Astrocyte (in vitro differentiated cells and primary cell): ENCODE measurements around the gene NCOA4.

Experiments used
- EZH2 ChIP-seq: IDR thresholded peaks from 2 replicates; pipeline ENCODE4 v1.6.1; 2012; ENCODE audit warnings: mild to moderate bottlenecking, low read length, inconsistent platforms; ENCODE audit not compliant: insufficient read depth
- TF ChIP-seq, protein P1 (sequence below): IDR thresholded peaks from 2 replicates; pipeline ENCODE4 v1.5.1; 2011; ENCODE audit warnings: low read depth, mild to moderate bottlenecking, inconsistent platforms, low read length, moderate library complexity; ENCODE audit not compliant: insufficient read depth

DNA sequence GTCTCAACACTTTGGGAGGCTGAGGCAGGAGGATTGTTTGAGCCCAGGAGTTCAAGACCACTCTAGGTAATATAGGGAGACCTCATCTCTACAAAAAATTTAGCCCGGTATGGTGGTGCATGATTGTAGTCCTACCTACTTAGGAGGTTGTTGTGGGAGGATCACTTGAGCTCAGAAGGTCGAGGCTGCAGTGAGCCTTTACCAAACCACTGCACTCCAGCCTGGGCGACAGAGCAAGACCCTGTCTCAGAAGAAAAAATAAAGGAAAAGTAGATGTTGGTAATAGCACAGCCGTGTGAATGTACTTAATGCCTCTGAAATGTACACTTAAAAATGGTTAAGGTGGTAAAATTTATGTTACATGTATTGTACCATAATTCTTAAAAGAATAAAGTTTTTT, 32.9 kb downstream of the NCOA4 start:
- TF ChIP-seq, protein P1, sequence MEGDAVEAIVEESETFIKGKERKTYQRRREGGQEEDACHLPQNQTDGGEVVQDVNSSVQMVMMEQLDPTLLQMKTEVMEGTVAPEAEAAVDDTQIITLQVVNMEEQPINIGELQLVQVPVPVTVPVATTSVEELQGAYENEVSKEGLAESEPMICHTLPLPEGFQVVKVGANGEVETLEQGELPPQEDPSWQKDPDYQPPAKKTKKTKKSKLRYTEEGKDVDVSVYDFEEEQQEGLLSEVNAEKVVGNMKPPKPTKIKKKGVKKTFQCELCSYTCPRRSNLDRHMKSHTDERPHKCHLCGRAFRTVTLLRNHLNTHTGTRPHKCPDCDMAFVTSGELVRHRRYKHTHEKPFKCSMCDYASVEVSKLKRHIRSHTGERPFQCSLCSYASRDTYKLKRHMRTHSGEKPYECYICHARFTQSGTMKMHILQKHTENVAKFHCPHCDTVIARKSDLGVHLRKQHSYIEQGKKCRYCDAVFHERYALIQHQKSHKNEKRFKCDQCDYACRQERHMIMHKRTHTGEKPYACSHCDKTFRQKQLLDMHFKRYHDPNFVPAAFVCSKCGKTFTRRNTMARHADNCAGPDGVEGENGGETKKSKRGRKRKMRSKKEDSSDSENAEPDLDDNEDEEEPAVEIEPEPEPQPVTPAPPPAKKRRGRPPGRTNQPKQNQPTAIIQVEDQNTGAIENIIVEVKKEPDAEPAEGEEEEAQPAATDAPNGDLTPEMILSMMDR = no peak
- TF ChIP-seq EZH2 = no peak
